ENCODE data around the gene AADACL4.
"Not testable (repeated sequence)": the region's sequence is repeated elsewhere in the genome, so short reads cannot be mapped to it uniquely, and the experiment has no call there.

Gene AADACL4

GRCh38 chr1:12711536-12711935 lies 67.7 kb downstream of the AADACL4 start:
- no peak for DNase-seq
- no peak for TF ChIP-seq CTCF (IDR thresholded peaks at IDR 0.05; ENCODE audit: low read depth, low read length, missing control alignments)
- no peaks in the 10 kb centered on the region for H3K36me3 ChIP-seq (replicated peaks)
- H3K4me3 ChIP-seq (ENCODE audit: low read depth, low read length) = no peak overlapping the region
- H3K27ac ChIP-seq = no peak overlapping the region
- H3K27me3 ChIP-seq (replicated peaks) = no peaks in the 10 kb centered on the region
- in situ Hi-C loops (cut with HindIII; ENCODE audit: low pct_ligation_motif_present, low sequenced_read_pairs) = no loop called here

GRCh38 chr1:12712076-12712475 lies 68.2 kb downstream of the AADACL4 start:
- Histone ChIP-seq H3K36me3 (replicated peaks) (no peaks in the 10 kb centered on the region), H3K27me3 (replicated peaks) (no peaks in the 10 kb centered on the region), H3K4me3 (ENCODE audit: low read depth, low read length) (no peak overlapping the region), H3K27ac (no peak overlapping the region)
- DNase-seq = no peak
- no peak for TF ChIP-seq CTCF (IDR thresholded peaks at IDR 0.05; ENCODE audit: low read depth, low read length, missing control alignments)
- in situ Hi-C loops (cut with HindIII; ENCODE audit: low pct_ligation_motif_present, low sequenced_read_pairs) = no loop called here

- no peaks in the 10 kb centered on the region for H3K36me3 ChIP-seq (replicated peaks)
- H3K4me3 ChIP-seq (ENCODE audit: low read depth, low read length) = no peak overlapping the region
- no peak for TF ChIP-seq CTCF (IDR thresholded peaks at IDR 0.05; ENCODE audit: low read depth, low read length, missing control alignments)
- no peak for DNase-seq
- H3K27ac ChIP-seq = no peak overlapping the region
- in situ Hi-C loops (cut with HindIII; ENCODE audit: low pct_ligation_motif_present, low sequenced_read_pairs) = no loop called here
- no peaks in the 10 kb centered on the region for H3K27me3 ChIP-seq (replicated peaks)
Observed at GRCh38 chr1:12712929-12713328, 69.0 kb downstream of the AADACL4 start.

- in situ Hi-C loops (cut with HindIII; ENCODE audit: low pct_ligation_motif_present, low sequenced_read_pairs); H3K27ac ChIP-seq; DNase-seq; H3K4me3 ChIP-seq (ENCODE audit: low read depth, low read length); H3K27me3 ChIP-seq (replicated peaks); H3K36me3 ChIP-seq (replicated peaks): not testable (repeated sequence)
Observed at GRCh38 chr1:12713651-12714050, 69.8 kb downstream of the AADACL4 start.

- DNase-seq = no peak
Observed at GRCh38 chr1:12714710-12715475, 71.0 kb downstream of the AADACL4 start.

GRCh38 chr1:12715896-12716437 lies 72.1 kb downstream of the AADACL4 start, which contains the start of gene AADACL3:
AADACL3 (plus strand) TSS chr1:12716110; CDS start chr1:12716177, 67 bp downstream.
- in situ Hi-C loops (cut with HindIII; ENCODE audit: low pct_ligation_motif_present, low sequenced_read_pairs) = no loop called here
- no peak for TF ChIP-seq CTCF (IDR thresholded peaks at IDR 0.05; ENCODE audit: low read depth, low read length, missing control alignments)
- Histone ChIP-seq H3K27ac (no peak within 1 kb of the TSS), H3K4me3 (ENCODE audit: low read depth, low read length) (no peak within 1 kb of the TSS), H3K27me3 (replicated peaks) (no peaks in the 10 kb centered on the region), H3K36me3 (replicated peaks) (no peaks in the 10 kb centered on the region)
- no peak for DNase-seq

More at GRCh38 chr1:12714710-12715475, 71.0 kb downstream of the AADACL4 start:
- H3K27me3 ChIP-seq (replicated peaks) = no peaks in the 10 kb centered on the region
- in situ Hi-C loops (cut with HindIII; ENCODE audit: low pct_ligation_motif_present, low sequenced_read_pairs) = no loop called here
- TF ChIP-seq CTCF (IDR thresholded peaks at IDR 0.05; ENCODE audit: low read depth, low read length, missing control alignments) = no peak
- no peak overlapping the region for H3K27ac ChIP-seq
- no peaks in the 10 kb centered on the region for H3K36me3 ChIP-seq (replicated peaks)
- no peak overlapping the region for H3K4me3 ChIP-seq (ENCODE audit: low read depth, low read length)

All from brain microvascular endothelial cell (primary cell).